Measurements from ENCODE around the gene C10orf71.

C10orf71 gene

GRCh38 chr10:49268185-49268584, 30.8 kb upstream of the C10orf71 start:
- DNase-seq (ENCODE audit: extremely low read depth, low read depth) = no peak
- no peak for TF ChIP-seq CTCF (IDR thresholded peaks at IDR 0.05; ENCODE audit: low read depth, low read length)

- no peak for TF ChIP-seq CTCF (IDR thresholded peaks at IDR 0.05; ENCODE audit: low read depth, low read length)
- no peak for DNase-seq (ENCODE audit: extremely low read depth, low read depth)
These were observed 29.4 kb upstream of the C10orf71 start for GRCh38 chr10:49269523-49269922.

GRCh38 chr10:49270565-49270964, 28.4 kb upstream of the C10orf71 start:
- TF ChIP-seq CTCF (IDR thresholded peaks at IDR 0.05; ENCODE audit: low read depth, low read length) = no peak
- DNase-seq (ENCODE audit: extremely low read depth, low read depth) = no peak

GRCh38 chr10:49271346-49271745, 27.6 kb upstream of the C10orf71 start:
- no peak for DNase-seq (ENCODE audit: extremely low read depth, low read depth)
- TF ChIP-seq CTCF (IDR thresholded peaks at IDR 0.05; ENCODE audit: low read depth, low read length) = no peak

- no peak for TF ChIP-seq CTCF (IDR thresholded peaks at IDR 0.05; ENCODE audit: low read depth, low read length)
- DNase-seq (ENCODE audit: extremely low read depth, low read depth) = no peak
These were observed 26.5 kb upstream of the C10orf71 start for GRCh38 chr10:49272251-49273081.

- DNase-seq (ENCODE audit: extremely low read depth, low read depth) = no peak
- no peak for TF ChIP-seq CTCF (IDR thresholded peaks at IDR 0.05; ENCODE audit: low read depth, low read length)
These were observed 25.9 kb upstream of the C10orf71 start for GRCh38 chr10:49273082-49273465.

- no peak for TF ChIP-seq CTCF (IDR thresholded peaks at IDR 0.05; ENCODE audit: low read depth, low read length)
- DNase-seq (ENCODE audit: extremely low read depth, low read depth) = no peak
These were observed 25.3 kb upstream of the C10orf71 start for GRCh38 chr10:49273626-49274025.

All from AG09319 (cell line).